IPS-20b (cell line): ENCODE data around the gene CCDC34.
"Not testable (repeated sequence)": the region's sequence is repeated elsewhere in the genome, so short reads cannot be mapped to it uniquely, and the experiment has no call there.

Source experiments
- H3K27ac ChIP-seq: one replicate; pipeline ENCODE4 v1.5.1; 2013; ENCODE audit warnings: low read length
- H3K27me3 ChIP-seq: 2 replicates; pipeline ENCODE4 v1.6.1; 2013; ENCODE audit warnings: mild to moderate bottlenecking, low read length, inconsistent platforms; ENCODE audit not compliant: insufficient read depth
- H3K36me3 ChIP-seq: 2 replicates; pipeline ENCODE4 v1.6.1; 2013; ENCODE audit warnings: low read depth, mild to moderate bottlenecking, inconsistent platforms, low read length, moderate library complexity; ENCODE audit not compliant: insufficient read depth
- H3K4me1 ChIP-seq: 2 replicates; pipeline ENCODE4 v1.6.1; 2013; ENCODE audit warnings: mild to moderate bottlenecking, control low read depth, inconsistent platforms, low read length, moderate library complexity; ENCODE audit not compliant: insufficient read depth
- H3K4me3 ChIP-seq: 2 replicates; pipeline ENCODE4 v1.5.1; 2013; ENCODE audit warnings: mild to moderate bottlenecking, low read length, inconsistent platforms
- H3K9ac ChIP-seq: 2 replicates; pipeline ENCODE4 v1.6.1; 2013; ENCODE audit warnings: low read depth, mild to moderate bottlenecking, inconsistent platforms, low read length, moderate library complexity
- H3K9me3 ChIP-seq: 2 replicates; pipeline ENCODE4 v1.6.1; 2013; ENCODE audit warnings: mild to moderate bottlenecking, low read depth, low read length, inconsistent platforms; ENCODE audit not compliant: insufficient read depth

CCDC34 gene

DNA sequence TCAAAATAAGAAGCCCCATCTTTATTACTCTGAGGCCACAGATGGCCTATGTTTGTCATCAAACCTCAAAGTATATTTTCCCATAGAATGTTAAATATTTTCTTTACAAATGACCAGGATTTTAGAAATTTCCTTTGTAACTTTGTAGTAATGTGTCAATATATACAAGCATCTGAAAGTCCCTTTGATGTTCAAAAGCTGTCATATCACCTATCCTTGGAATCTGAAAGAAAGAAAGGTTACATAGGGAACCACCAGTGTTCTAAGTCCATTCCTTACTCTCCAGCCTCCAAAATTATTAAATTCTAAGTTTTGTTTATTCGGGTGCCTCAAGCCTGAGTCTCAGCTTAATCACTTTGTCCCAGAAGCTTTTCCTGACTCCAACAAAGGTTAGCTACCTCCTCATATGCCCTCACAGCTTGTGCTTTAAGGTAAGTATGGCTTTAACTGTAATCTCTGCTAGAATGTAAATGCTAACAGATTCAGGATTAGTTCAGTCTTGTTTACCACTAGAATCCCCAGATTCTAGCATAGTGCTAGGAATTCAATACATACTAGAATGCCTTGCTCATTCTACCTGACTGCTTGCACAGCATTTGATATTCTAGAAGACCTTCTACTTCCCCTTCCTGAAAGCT is 32.3 kb downstream of the CCDC34 start:
- H3K4me1 ChIP-seq: peaks cover 11% of the 10 kb centered on the region; the same call in 1 of the 2 replicates
- H3K27me3 ChIP-seq: no peaks in the 10 kb centered on the region
- H3K36me3 ChIP-seq: 0 out of 2 replicates have a peak, but pooled peaks cover 3% of the 10 kb centered on the region
- no peaks in the 10 kb centered on the region for H3K9me3 ChIP-seq
- no peak overlapping the region for H3K27ac ChIP-seq
- H3K4me3 ChIP-seq: no peak overlapping the region
- H3K9ac ChIP-seq: no peak overlapping the region

DNA sequence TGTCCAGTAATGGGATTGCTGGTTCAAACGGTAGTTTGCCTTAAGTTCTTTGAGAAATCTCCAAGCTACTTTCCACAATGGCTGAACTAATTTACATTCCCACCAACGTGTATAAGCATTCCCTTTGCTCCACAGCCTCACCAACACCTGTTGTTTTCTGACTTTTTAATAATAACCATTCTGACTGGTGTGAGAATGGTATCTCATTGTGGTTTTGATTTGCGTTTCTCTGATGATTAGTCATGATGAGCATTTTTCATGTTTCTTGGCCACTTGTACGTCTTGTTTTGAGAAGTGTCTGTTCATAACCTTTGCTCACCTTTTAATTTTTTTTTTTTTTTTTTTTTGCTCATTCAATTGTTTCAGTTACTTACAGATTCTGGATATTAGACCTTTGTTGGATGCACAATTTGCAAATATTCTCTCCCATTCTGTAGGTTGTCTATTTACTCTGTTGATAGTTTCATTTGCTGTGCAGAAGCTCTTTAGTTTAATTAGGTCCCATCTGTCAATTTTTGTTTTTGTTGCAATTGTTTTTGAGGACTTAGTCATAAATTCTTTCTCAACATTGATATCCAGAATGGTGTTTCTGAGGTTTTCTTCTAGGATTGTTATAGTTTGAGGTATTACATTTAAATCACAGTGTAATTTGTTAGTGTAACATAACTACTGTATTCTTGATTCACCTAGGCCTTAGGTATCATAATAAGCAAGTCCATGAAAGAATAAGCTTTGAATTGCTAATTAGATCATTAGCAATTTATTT is 33.0 kb downstream of the CCDC34 start:
- H3K9ac ChIP-seq: no peak overlapping the region
- no peaks in the 10 kb centered on the region for H3K9me3 ChIP-seq
- no peaks in the 10 kb centered on the region for H3K27me3 ChIP-seq
- H3K36me3 ChIP-seq: no peaks in the 10 kb centered on the region
- H3K4me3 ChIP-seq: no peak overlapping the region
- no peak overlapping the region for H3K27ac ChIP-seq
- H3K4me1 ChIP-seq: peaks cover 11% of the 10 kb centered on the region; the same call in 1 of the 2 replicates

DNA sequence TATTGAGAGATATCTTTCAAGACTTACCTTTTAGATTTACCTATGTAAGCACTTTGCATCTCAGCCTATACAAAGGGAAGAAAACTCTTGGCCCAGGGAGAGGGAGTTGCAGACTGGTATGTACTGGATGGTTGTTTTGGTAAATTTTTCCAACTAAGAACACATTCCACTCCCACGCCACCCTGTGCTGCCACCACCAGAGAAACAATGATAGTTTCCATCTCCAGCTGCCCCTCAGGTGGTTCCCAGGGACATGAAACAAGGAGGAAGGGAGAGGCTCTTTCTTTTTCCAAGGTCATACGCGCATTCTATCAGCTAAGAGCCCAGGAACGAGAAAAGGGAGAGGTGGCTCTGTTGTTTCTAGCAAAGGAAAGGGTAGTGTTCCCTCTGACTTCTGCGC is 34.4 kb downstream of the CCDC34 start:
- no peak overlapping the region for H3K4me3 ChIP-seq
- H3K9ac ChIP-seq: 0 out of 2 replicates have a peak overlapping the region, but pooled peaks have one; percentile 27
- H3K27ac ChIP-seq: peak overlapping the region; percentile 5
- no peaks in the 10 kb centered on the region for H3K9me3 ChIP-seq
- H3K27me3 ChIP-seq: no peaks in the 10 kb centered on the region
- H3K36me3 ChIP-seq: no peaks in the 10 kb centered on the region
- H3K4me1 ChIP-seq: peaks cover 11% of the 10 kb centered on the region; the same call in 1 of the 2 replicates

DNA sequence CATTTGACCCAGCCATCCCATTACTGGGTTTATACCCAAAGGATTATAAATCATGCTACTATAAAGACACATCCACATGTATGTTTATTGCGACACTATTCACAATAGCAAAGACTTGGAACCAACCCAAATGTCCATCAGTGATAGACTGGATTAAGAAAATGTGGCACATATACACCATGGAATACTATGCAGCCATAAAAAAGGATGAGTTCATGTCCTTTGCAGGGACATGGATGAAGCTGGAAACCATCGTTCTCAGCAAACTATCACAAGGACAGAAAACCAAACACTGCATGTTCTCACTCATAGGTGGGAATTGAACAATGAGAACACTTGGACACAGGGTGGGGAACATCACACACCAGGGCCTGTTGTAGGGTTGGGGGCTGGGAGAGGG is 36.0 kb downstream of the CCDC34 start:
- not testable (repeated sequence) for H3K4me3 ChIP-seq, H3K36me3 ChIP-seq, H3K9me3 ChIP-seq, H3K9ac ChIP-seq, H3K27ac ChIP-seq, H3K27me3 ChIP-seq
- H3K4me1 ChIP-seq: peaks cover 11% of the 10 kb centered on the region; the same call in 1 of the 2 replicates

DNA sequence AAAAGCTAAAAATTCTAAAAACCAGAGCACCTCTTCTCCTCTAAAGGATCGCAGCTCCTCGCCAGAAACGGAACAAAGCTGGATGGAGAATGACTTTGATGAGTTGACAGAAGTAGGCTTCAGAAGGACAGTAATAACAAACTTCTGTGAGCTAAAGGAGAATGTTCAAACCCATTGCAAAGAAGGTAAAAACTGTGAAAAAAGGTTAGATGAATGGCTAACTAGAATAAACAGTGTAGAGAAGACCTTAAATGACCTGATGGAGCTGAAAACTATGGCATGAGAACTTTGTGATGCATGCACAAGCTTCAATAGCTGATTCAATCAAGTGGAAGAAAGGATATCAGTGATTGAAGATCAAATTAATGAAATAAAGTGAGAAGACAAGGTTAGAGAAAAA is 40.8 kb downstream of the CCDC34 start:
- H3K27ac ChIP-seq, H3K9ac ChIP-seq: not testable (repeated sequence)

DNA sequence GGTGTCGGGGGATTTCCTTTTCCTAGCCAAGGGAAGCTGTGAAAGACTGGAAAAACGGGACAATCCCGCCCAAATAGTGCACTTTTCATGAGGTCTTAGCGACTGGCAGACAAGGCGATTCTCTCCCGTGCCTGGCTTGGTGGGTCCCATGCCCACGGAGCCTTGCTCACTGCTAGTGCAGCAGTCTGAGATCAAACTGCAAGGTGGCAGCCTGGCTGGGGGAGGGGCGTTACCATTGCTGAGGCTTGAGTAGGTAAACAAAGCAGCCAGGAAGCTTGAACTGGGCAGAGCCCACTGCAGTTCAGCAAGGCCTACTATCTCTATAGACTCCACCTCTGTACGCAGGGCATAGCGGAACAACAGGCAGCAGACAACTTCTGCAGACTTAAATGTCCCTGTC is 41.7 kb downstream of the CCDC34 start:
- not testable (repeated sequence) for H3K27me3 ChIP-seq, H3K9me3 ChIP-seq, H3K9ac ChIP-seq

More for the DNA sequence above, 40.8 kb downstream of the CCDC34 start:
- H3K36me3 ChIP-seq, H3K9me3 ChIP-seq, H3K4me3 ChIP-seq, H3K27me3 ChIP-seq, H3K4me1 ChIP-seq: not testable (repeated sequence)

DNA sequence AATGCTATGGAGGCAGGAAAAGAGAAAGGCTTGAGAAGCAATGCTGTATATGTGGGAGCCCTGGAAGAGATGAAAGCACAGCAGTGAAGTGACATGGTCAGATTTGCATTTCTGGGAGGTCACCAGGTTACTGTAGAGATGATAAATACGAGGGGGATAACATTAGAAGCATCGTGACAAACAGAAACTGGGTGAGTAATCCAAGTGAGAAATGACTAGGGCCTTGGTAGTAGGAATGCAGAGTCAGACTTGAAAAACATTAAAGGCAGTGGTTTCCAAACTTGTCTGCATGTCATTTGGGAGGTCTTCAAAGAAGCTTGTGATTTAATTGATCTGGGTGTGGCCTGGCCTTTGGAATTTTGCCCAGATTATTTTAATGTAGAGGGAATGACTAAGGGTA is 43.9 kb downstream of the CCDC34 start:
- Histone ChIP-seq H3K4me3 (no peak overlapping the region), H3K36me3 (no peaks in the 10 kb centered on the region), H3K4me1 (no peaks in the 10 kb centered on the region), H3K9me3 (peaks cover 7% of the 10 kb centered on the region; the same call in 1 of the 2 replicates), H3K27ac (no peak overlapping the region), H3K27me3 (no peaks in the 10 kb centered on the region), H3K9ac (no peak overlapping the region)

More for the DNA sequence above, 41.7 kb downstream of the CCDC34 start:
- H3K4me3 ChIP-seq, H3K36me3 ChIP-seq, H3K4me1 ChIP-seq, H3K27ac ChIP-seq: not testable (repeated sequence)

DNA sequence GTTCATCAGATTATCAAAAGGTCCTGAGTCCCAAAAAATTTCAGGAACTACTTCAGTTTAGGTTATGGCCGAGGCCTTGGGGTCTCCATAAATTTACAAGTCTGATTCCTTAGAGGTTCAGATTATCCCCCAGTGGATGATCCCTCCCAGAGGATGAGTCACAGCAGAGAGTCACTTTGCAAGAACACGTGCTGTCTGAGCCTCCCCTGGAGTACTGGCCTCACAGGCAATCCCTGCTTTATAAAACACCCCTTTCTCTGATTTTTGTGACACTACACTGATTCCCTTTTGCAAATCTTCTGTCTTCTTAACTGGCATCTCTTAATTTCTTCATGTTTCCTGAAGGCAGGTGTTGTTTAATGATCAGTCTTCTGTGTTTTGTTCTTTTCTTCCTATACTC is 45.3 kb downstream of the CCDC34 start:
- H3K9me3 ChIP-seq: peaks cover 7% of the 10 kb centered on the region; the same call in 1 of the 2 replicates

DNA sequence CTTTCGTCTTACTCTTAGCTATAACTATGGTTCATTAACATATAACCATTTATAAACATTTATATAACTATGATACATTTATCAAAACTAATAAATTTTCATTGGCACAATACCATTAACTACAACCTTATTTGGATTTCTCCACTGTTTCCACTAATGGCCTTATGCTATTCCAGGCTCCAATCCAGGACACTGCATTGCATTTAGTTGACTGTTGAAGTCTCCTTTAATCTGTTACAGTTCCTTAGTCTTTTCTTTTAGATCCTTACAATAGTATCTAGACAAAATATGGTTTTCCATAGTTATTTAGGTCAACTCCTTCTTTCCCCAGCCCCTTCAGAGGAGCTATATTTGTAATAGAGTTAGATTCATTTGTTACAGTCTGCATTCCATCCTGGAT is 47.2 kb downstream of the CCDC34 start:
- Histone ChIP-seq H3K9ac (no peak overlapping the region), H3K27ac (no peak overlapping the region), H3K4me3 (no peak overlapping the region), H3K4me1 (no peaks in the 10 kb centered on the region), H3K36me3 (no peaks in the 10 kb centered on the region), H3K9me3 (no peaks in the 10 kb centered on the region), H3K27me3 (no peaks in the 10 kb centered on the region)

More for the DNA sequence above, 45.3 kb downstream of the CCDC34 start:
- no peak overlapping the region for H3K27ac ChIP-seq
- H3K9ac ChIP-seq: no peak overlapping the region
- no peaks in the 10 kb centered on the region for H3K27me3 ChIP-seq
- no peaks in the 10 kb centered on the region for H3K36me3 ChIP-seq
- no peak overlapping the region for H3K4me3 ChIP-seq
- no peaks in the 10 kb centered on the region for H3K4me1 ChIP-seq

DNA sequence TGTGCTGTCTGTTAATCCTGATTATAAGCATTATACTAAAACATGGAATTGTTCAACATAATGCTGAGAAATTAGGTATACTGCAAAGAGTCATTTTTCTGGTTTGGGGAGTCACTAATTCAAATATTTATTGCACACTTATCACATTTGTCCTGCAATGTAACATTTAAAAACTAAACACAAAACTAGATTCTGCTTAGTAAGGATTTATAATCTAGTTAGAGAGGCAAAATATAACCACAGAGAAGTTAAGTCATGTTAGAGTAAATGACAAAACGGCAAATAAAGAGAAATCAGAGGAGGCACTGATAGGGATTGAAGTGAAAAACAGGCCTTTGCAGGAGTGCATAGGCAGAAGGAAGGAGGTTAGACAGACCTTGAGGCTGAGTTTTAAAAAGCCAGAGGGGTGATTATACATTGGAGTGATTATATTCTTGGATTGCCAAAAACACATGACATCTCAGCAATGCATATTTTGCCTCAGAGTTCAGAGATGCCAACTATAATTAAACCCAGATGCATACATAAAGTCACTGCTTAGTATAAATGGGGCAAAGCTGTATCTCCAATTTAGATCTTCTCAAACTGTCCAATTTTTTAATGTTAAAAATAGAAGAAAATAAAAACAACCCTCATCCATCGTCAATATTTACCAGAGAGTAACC is 49.7 kb downstream of the CCDC34 start:
- H3K9ac ChIP-seq: no peak overlapping the region
- no peak overlapping the region for H3K27ac ChIP-seq
- no peaks in the 10 kb centered on the region for H3K9me3 ChIP-seq

DNA sequence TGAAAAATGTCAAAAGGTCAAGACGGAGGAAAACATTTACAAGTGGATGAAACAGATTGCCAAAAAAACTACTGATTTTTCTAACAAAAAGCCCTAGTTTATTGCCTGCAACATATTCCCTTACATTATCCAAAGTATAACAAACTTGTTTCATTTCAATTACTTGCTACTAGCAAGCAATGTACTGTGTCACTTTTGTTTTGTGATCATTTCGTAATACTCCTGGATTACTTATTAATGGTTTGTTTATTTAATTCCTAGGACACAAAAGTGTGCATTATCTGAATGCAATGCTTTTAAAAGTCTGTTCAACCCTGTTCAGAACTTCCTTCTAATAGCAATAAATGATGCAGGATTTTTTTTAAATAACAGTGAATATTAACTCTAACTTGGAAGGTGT is 50.9 kb downstream of the CCDC34 start:
- H3K9ac ChIP-seq: no peak overlapping the region
- H3K4me3 ChIP-seq: no peak overlapping the region
- no peaks in the 10 kb centered on the region for H3K9me3 ChIP-seq
- no peaks in the 10 kb centered on the region for H3K27me3 ChIP-seq
- H3K36me3 ChIP-seq: no peaks in the 10 kb centered on the region
- H3K4me1 ChIP-seq: no peaks in the 10 kb centered on the region
- no peak overlapping the region for H3K27ac ChIP-seq

More for the DNA sequence above, 49.7 kb downstream of the CCDC34 start:
- Histone ChIP-seq H3K4me1 (no peaks in the 10 kb centered on the region), H3K4me3 (no peak overlapping the region), H3K36me3 (no peaks in the 10 kb centered on the region), H3K27me3 (no peaks in the 10 kb centered on the region)
